Neural progenitor cell (in vitro differentiated cells): Measurements from ENCODE around the gene SLC35G4. TPM values are rescaled to one million over a fixed set of nuclear protein-coding genes. Genes with fewer than 3 reads are reported as not detected.

Experiments
- DNase-seq: peaks from one replicate; pipeline ENCODE4 v3.0.0-alpha.2; 2016; ENCODE audit warnings: low spot score
- H2AFZ ChIP-seq: fragments of 200-600 bp; sonication (generic); replicated peaks from 2 replicates; pipeline ENCODE4 v1.6.1; 2016; ENCODE audit warnings: antibody characterized with exemption
- H3F3A ChIP-seq: fragments of 200-600 bp; sonication (generic); 2 replicates; pipeline ENCODE4 v1.6.1; 2016; ENCODE audit warnings: antibody characterized with exemption, low read depth
- H3K27ac ChIP-seq: fragments of 200-600 bp; sonication (generic); 2 replicates; pipeline ENCODE4 v1.5.1; 2016; ENCODE audit warnings: mild to moderate bottlenecking
- H3K27me3 ChIP-seq: fragments of 200-600 bp; sonication (generic); 2 replicates; pipeline ENCODE4 v1.6.1; 2016; ENCODE audit warnings: mild to moderate bottlenecking, moderate library complexity
- H3K36me3 ChIP-seq: fragments of 200-600 bp; sonication (generic); 2 replicates; pipeline ENCODE4 v1.5.1; 2016
- H3K4me1 ChIP-seq: fragments of 200-600 bp; sonication (generic); 2 replicates; pipeline ENCODE4 v1.6.1; 2016; ENCODE audit warnings: mixed run types
- H3K4me2 ChIP-seq: fragments of 200-600 bp; sonication (generic); 2 replicates; pipeline ENCODE4 v1.6.1; 2016
- H3K4me3 ChIP-seq: fragments of 200-600 bp; sonication (generic); 2 replicates; pipeline ENCODE4 v1.5.1; 2016
- H3K79me2 ChIP-seq: fragments of 200-600 bp; sonication (generic); 2 replicates; pipeline ENCODE4 v1.6.1; 2016; ENCODE audit warnings: low read depth
- H3K9ac ChIP-seq: fragments of 200-600 bp; sonication (generic); 2 replicates; pipeline ENCODE4 v1.6.1; 2016
- H3K9me3 ChIP-seq: fragments of 200-600 bp; sonication (generic); 2 replicates; pipeline ENCODE4 v1.5.1; 2016; ENCODE audit warnings: low read depth
- H4K20me1 ChIP-seq: fragments of 200-600 bp; sonication (generic); 2 replicates; pipeline ENCODE4 v1.6.1; 2016; ENCODE audit warnings: low read depth
- H3K27ac Mint-ChIP-seq: 3 replicates; pipeline ENCODE4 v1.8.0; 2021; ENCODE audit warnings: mixed read lengths
- H3K27me3 Mint-ChIP-seq: 2 replicates; pipeline ENCODE4 v1.8.0; 2022; ENCODE audit warnings: low read depth, mild to moderate bottlenecking, inconsistent platforms, moderate library complexity, mixed read lengths; ENCODE audit not compliant: insufficient read depth
- H3K36me3 Mint-ChIP-seq: 3 replicates; pipeline ENCODE4 v1.8.0; 2021; ENCODE audit warnings: mixed read lengths
- H3K4me1 Mint-ChIP-seq: 3 replicates; pipeline ENCODE4 v1.8.0; 2021; ENCODE audit warnings: mixed read lengths
- H3K4me3 Mint-ChIP-seq: 3 replicates; pipeline ENCODE4 v1.8.0; 2021; ENCODE audit warnings: mild to moderate bottlenecking, moderate library complexity, mixed read lengths
- H3K9me3 Mint-ChIP-seq: 3 replicates; pipeline ENCODE4 v1.8.0; 2020; ENCODE audit warnings: mixed read lengths
- CTCF ChIP-seq: fragments of 200-600 bp; sonication (generic); IDR thresholded peaks from 2 replicates; pipeline ENCODE4 v1.5.1; 2017; ENCODE audit warnings: antibody characterized with exemption, mild to moderate bottlenecking
- EZH2 ChIP-seq: fragments of 200-600 bp; sonication (generic); IDR thresholded peaks from 2 replicates; pipeline ENCODE4 v1.6.1; 2017; ENCODE audit warnings: antibody characterized with exemption, mild to moderate bottlenecking, moderate library complexity
- EZH2phosphoT487 ChIP-seq: fragments of 200-600 bp; sonication (generic); IDR thresholded peaks from 2 replicates; pipeline ENCODE4 v1.6.1; 2017; ENCODE audit warnings: antibody characterized with exemption
- total RNA-seq: library from RNA; depleted of rRNA; stranded (reverse); fragments of >200 nt; gene quantifications from 2 replicates; pipeline ENCODE4 v1.2.3, GENCODE V29; 2015; ENCODE audit warnings: low replicate concordance

Gene SLC35G4
- total RNA-seq, 1 donor from 2014 or later = not detected

GRCh38 chr18:11585596-11585995 is 23.8 kb upstream of the SLC35G4 start:
- Mint-ChIP-seq H3K27me3 (peaks cover 6% of the 10 kb centered on the region), H3K4me3 (no peak overlapping the region), H3K27ac (no peak overlapping the region), H3K36me3 (no peaks in the 10 kb centered on the region), H3K9me3 (no peaks in the 10 kb centered on the region), H3K4me1 (no peaks in the 10 kb centered on the region)
- no peaks in the 10 kb centered on the region for H3K36me3 ChIP-seq
- no peak overlapping the region for H3K4me3 ChIP-seq
- no peaks in the 10 kb centered on the region for H3K27me3 ChIP-seq
- H3K79me2 ChIP-seq = no peaks in the 10 kb centered on the region
- no peak for DNase-seq
- H3F3A ChIP-seq = no peaks in the 10 kb centered on the region
- no peaks in the 10 kb centered on the region for H3K4me1 ChIP-seq
- H3K4me2 ChIP-seq = no peak overlapping the region
- no peak overlapping the region for H3K9ac ChIP-seq
- no peaks in the 10 kb centered on the region for H4K20me1 ChIP-seq
- TF ChIP-seq EZH2 (no peak), EZH2phosphoT487 (no peak), CTCF (no peak)
- no peak overlapping the region for H3K27ac ChIP-seq
- H3K9me3 ChIP-seq = no peaks in the 10 kb centered on the region
- H2AFZ ChIP-seq = no peak overlapping the region

DNA sequence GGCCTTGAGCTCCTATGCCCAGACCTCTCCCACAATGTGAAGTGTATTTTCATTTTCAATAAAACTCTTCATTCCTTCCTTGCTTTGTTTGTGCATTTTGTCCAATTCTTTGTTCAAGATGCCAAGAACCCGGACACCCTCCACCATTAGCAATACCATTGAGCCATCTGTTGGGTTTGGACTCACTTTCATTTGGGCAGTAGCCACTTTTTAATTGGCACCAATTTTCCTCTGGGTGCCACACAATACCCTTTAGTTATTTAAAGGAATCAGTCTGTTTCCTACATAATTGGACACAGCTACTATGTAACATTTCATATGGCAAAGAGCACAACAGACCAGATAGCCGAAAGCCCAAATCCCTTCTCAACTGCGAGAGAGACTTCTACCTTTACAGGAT is 22.5 kb upstream of the SLC35G4 start:
- no peak overlapping the region for H3K4me3 ChIP-seq
- H4K20me1 ChIP-seq = no peaks in the 10 kb centered on the region
- H3K9ac ChIP-seq = no peak overlapping the region
- H3K4me3 Mint-ChIP-seq = no peak overlapping the region
- no peaks in the 10 kb centered on the region for H3K9me3 ChIP-seq
- H3K27ac Mint-ChIP-seq = no peak overlapping the region
- no peaks in the 10 kb centered on the region for H3F3A ChIP-seq
- no peaks in the 10 kb centered on the region for H3K27me3 ChIP-seq
- H3K27me3 Mint-ChIP-seq = peaks cover 6% of the 10 kb centered on the region
- H3K27ac ChIP-seq = no peak overlapping the region
- H3K36me3 Mint-ChIP-seq = no peaks in the 10 kb centered on the region
- no peaks in the 10 kb centered on the region for H3K36me3 ChIP-seq
- H3K4me2 ChIP-seq = no peak overlapping the region
- TF ChIP-seq CTCF = no peak
- no peak for TF ChIP-seq EZH2
- no peak for TF ChIP-seq EZH2phosphoT487
- H3K9me3 Mint-ChIP-seq = no peaks in the 10 kb centered on the region
- H3K4me1 ChIP-seq = no peaks in the 10 kb centered on the region
- no peak overlapping the region for H2AFZ ChIP-seq
- no peaks in the 10 kb centered on the region for H3K79me2 ChIP-seq
- no peaks in the 10 kb centered on the region for H3K4me1 Mint-ChIP-seq
- no peak for DNase-seq

DNA sequence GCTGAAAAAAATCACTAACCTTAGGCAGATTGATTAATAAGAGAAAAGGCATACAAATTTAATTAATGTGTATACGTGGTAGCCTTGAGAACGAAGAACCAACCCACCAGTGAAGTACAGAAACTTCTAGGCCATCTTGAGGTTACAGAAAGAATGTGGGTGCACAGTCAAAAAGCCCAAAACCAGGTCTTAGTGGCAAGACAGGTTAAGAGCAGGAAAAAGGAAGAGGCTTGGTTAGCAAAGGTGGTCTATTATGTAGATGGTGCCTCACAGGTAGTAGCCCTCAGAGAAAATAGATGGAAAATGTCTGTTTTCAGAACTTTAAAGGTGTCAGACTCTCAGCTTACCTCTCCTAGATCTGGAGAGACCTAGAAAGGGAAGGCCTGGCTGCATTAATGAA is 22.0 kb upstream of the SLC35G4 start:
- no peaks in the 10 kb centered on the region for H3K36me3 Mint-ChIP-seq

More for the DNA sequence above, 22.0 kb upstream of the SLC35G4 start:
- Mint-ChIP-seq H3K27me3 (peaks cover 3% of the 10 kb centered on the region), H3K27ac (no peak overlapping the region), H3K4me3 (no peak overlapping the region), H3K9me3 (no peaks in the 10 kb centered on the region), H3K4me1 (no peaks in the 10 kb centered on the region)
- Histone ChIP-seq H3K4me2 (no peak overlapping the region), H3K27me3 (no peaks in the 10 kb centered on the region), H3F3A (no peaks in the 10 kb centered on the region), H3K79me2 (no peaks in the 10 kb centered on the region), H3K27ac (no peak overlapping the region), H3K4me3 (no peak overlapping the region), H3K9me3 (no peaks in the 10 kb centered on the region), H3K4me1 (no peaks in the 10 kb centered on the region), H3K9ac (no peak overlapping the region), H3K36me3 (no peaks in the 10 kb centered on the region), H2AFZ (no peak overlapping the region), H4K20me1 (no peaks in the 10 kb centered on the region)
- DNase-seq = no peak
- TF ChIP-seq CTCF (no peak), EZH2 (no peak), EZH2phosphoT487 (no peak)
